Chondrocyte (in vitro differentiated cells): ENCODE results near the gene TTLL11. TPM values are rescaled to one million over a fixed set of nuclear protein-coding genes. Genes with fewer than 3 reads are reported as not detected.
A peak's percentile ranks its signal among the peaks of the same experiment; 100 is the strongest.

Experiments
- DNase-seq: peaks from one replicate; pipeline ENCODE4 v3.0.0; 2021; ENCODE audit warnings: mixed read lengths, low spot score
- H3K27ac Mint-ChIP-seq: one replicate; pipeline ENCODE4 v1.8.0; 2021; ENCODE audit warnings: mild to moderate bottlenecking, moderate library complexity, mixed read lengths; ENCODE audit not compliant: unreplicated experiment
- H3K27me3 Mint-ChIP-seq: 2 replicates; pipeline ENCODE4 v1.8.0; 2021; ENCODE audit warnings: low read depth, mixed read lengths
- H3K36me3 Mint-ChIP-seq: 2 replicates; pipeline ENCODE4 v1.8.0; 2021; ENCODE audit warnings: low read depth, mixed read lengths
- H3K4me1 Mint-ChIP-seq: 2 replicates; pipeline ENCODE4 v1.8.0; 2021; ENCODE audit warnings: low read depth, mild to moderate bottlenecking, mixed read lengths
- H3K4me3 Mint-ChIP-seq: one replicate; pipeline ENCODE4 v1.8.0; 2021; ENCODE audit warnings: mild to moderate bottlenecking, moderate library complexity, mixed read lengths; ENCODE audit not compliant: unreplicated experiment
- H3K9me3 Mint-ChIP-seq: 2 replicates; pipeline ENCODE4 v1.8.0; 2021; ENCODE audit warnings: low read depth, mixed read lengths
- CTCF ChIP-seq: fragments of 200-600 bp; sonication (generic); IDR thresholded peaks from 2 replicates; pipeline ENCODE4 v1.5.0; 2021; ENCODE audit warnings: antibody characterized with exemption, mild to moderate bottlenecking, moderate library complexity
- total RNA-seq: library from RNA; stranded (reverse); gene quantifications from 3 replicates; pipeline ENCODE4 v1.2.1, GENCODE V29; 2021

The TTLL11 gene
- total RNA-seq, 1 donor from 2014 or later = 9.1 TPM

GRCh38 chr9:121950441-121950840, 142.7 kb downstream of the TTLL11 start:
- H3K36me3 Mint-ChIP-seq = peaks cover 2% of the 10 kb centered on the region
- peaks cover 21% of the 10 kb centered on the region for H3K4me1 Mint-ChIP-seq
- no peak for DNase-seq
- TF ChIP-seq CTCF = no peak
- H3K4me3 Mint-ChIP-seq = no peak overlapping the region
- no peaks in the 10 kb centered on the region for H3K27me3 Mint-ChIP-seq
- no peaks in the 10 kb centered on the region for H3K9me3 Mint-ChIP-seq
- H3K27ac Mint-ChIP-seq = no peak overlapping the region

GRCh38 chr9:121949766-121950165, 143.3 kb downstream of the TTLL11 start:
- TF ChIP-seq CTCF = no peak

GRCh38 chr9:121949364-121949763, 143.7 kb downstream of the TTLL11 start:
- Mint-ChIP-seq H3K4me1 (peaks cover 28% of the 10 kb centered on the region), H3K36me3 (peaks cover 2% of the 10 kb centered on the region), H3K27me3 (no peaks in the 10 kb centered on the region), H3K9me3 (no peaks in the 10 kb centered on the region), H3K27ac (no peak overlapping the region), H3K4me3 (no peak overlapping the region)
- DNase-seq = no peak
- TF ChIP-seq CTCF = no peak

More at GRCh38 chr9:121949766-121950165, 143.3 kb downstream of the TTLL11 start:
- Mint-ChIP-seq H3K36me3 (peaks cover 2% of the 10 kb centered on the region), H3K4me3 (no peak overlapping the region), H3K27me3 (no peaks in the 10 kb centered on the region), H3K4me1 (peaks cover 27% of the 10 kb centered on the region), H3K9me3 (no peaks in the 10 kb centered on the region), H3K27ac (no peak overlapping the region)
- no peak for DNase-seq

- DNase-seq = no peak
- no peak for TF ChIP-seq CTCF
- H3K27me3 Mint-ChIP-seq = no peaks in the 10 kb centered on the region
- H3K4me1 Mint-ChIP-seq = peaks cover 41% of the 10 kb centered on the region
- peaks cover 2% of the 10 kb centered on the region for H3K36me3 Mint-ChIP-seq
- peak overlapping the region; percentile 58 for H3K27ac Mint-ChIP-seq
- H3K4me3 Mint-ChIP-seq = no peak overlapping the region
- no peaks in the 10 kb centered on the region for H3K9me3 Mint-ChIP-seq
Measured at GRCh38 chr9:121947775-121948174, 145.3 kb downstream of the TTLL11 start.

GRCh38 chr9:121946465-121946864, 146.6 kb downstream of the TTLL11 start:
- H3K27ac Mint-ChIP-seq = no peak overlapping the region
- no peaks in the 10 kb centered on the region for H3K9me3 Mint-ChIP-seq
- H3K4me1 Mint-ChIP-seq = peaks cover 41% of the 10 kb centered on the region
- TF ChIP-seq CTCF = no peak
- H3K36me3 Mint-ChIP-seq = peaks cover 2% of the 10 kb centered on the region
- no peak overlapping the region for H3K4me3 Mint-ChIP-seq
- no peaks in the 10 kb centered on the region for H3K27me3 Mint-ChIP-seq
- no peak for DNase-seq
